Right atrium auricular region (tissue), 2 donors: ENCODE measurements around the gene OPRL1. TPM values are rescaled to one million over a fixed set of nuclear protein-coding genes. Genes with fewer than 3 reads are reported as not detected.
A peak's percentile ranks its signal among the peaks of the same experiment; 100 is the strongest.

ENCODE experiments used
- DNase-seq: peaks from one replicate; pipeline ENCODE4 v3.0.0-alpha.2; 2019; ENCODE audit warnings: low spot score
- H3K27ac ChIP-seq, 2 donors: fragments of 200-600 bp; sonication (generic); 1 replicate in 1 of 2; 2 replicates in 1 of 2; pipeline ENCODE4 v1.5.1; 2016 to 2019
- H3K27me3 ChIP-seq, 2 donors: fragments of 200-600 bp; sonication (generic); one replicate each; pipeline versions ENCODE4 v1.5.1 to v1.6.0; 2017 to 2019
- H3K36me3 ChIP-seq: fragments of 200-600 bp; sonication (generic); one replicate; pipeline ENCODE4 v1.5.1; 2016
- H3K4me1 ChIP-seq, 2 donors: fragments of 200-600 bp; sonication (generic); one replicate each; pipeline versions ENCODE4 v1.5.1 to v1.6.0; 2017 to 2019
- H3K4me3 ChIP-seq, 2 donors: fragments of 200-600 bp; sonication (generic); 1 replicate in 1 of 2; 2 replicates in 1 of 2; pipeline ENCODE4 v1.5.1; 2017 to 2019; ENCODE audit warnings: mild to moderate bottlenecking in 1 of 2, moderate library complexity in 1 of 2
- H3K9me3 ChIP-seq, 2 donors: fragments of 200-600 bp; sonication (generic); one replicate each; pipeline ENCODE4 v1.5.1; 2019
- CTCF ChIP-seq, 2 donors: fragments of 200-600 bp; sonication (generic); IDR thresholded peaks; one replicate each; pipeline ENCODE4 v1.5.1; 2019; ENCODE audit warnings: antibody characterized with exemption in 2 of 2
- total RNA-seq, 2 donors: library from RNA; depleted of rRNA; stranded (reverse); fragments of >200 nt; gene quantifications; one replicate each; pipeline ENCODE4 v1.1.0, GENCODE V29; 2016

The OPRL1 gene
- total RNA-seq, 2 donors from 2014 or later, result 0.75 to 1.4 TPM

GRCh38 chr20:64041781-64042053 is 38.2 kb upstream of the OPRL1 start:
- Histone ChIP-seq H3K4me3 (peak overlapping the region in 1 of 2 donors; percentile 50), H3K4me1 (peaks cover 0 to 51% of the 10 kb centered on the region in 2 donors), H3K27me3 (peaks cover 9 to 22% of the 10 kb centered on the region in 2 donors)

GRCh38 chr20:64042054-64042781 is 37.7 kb upstream of the OPRL1 start:
- peaks cover 0 to 51% of the 10 kb centered on the region in 2 donors for H3K4me1 ChIP-seq
- H3K27ac ChIP-seq, result peak overlapping the region; percentile 48 to 57
- peaks cover 8% of the 10 kb centered on the region for H3K36me3 ChIP-seq
- H3K4me3 ChIP-seq, result peak overlapping the region; percentile 29 to 50
- DNase-seq, result no peak
- H3K9me3 ChIP-seq, result no peaks in the 10 kb centered on the region
- H3K27me3 ChIP-seq, result peaks cover 9 to 22% of the 10 kb centered on the region in 2 donors
- TF ChIP-seq CTCF (IDR thresholded peaks at IDR 0.05), result no peak

More at GRCh38 chr20:64041781-64042053, 38.2 kb upstream of the OPRL1 start:
- H3K9me3 ChIP-seq, result no peaks in the 10 kb centered on the region
- no peak for TF ChIP-seq CTCF (IDR thresholded peaks at IDR 0.05)
- H3K36me3 ChIP-seq, result peaks cover 3% of the 10 kb centered on the region
- DNase-seq, result no peak
- H3K27ac ChIP-seq, result peak overlapping the region; percentile 5 to 57

- Histone ChIP-seq H3K27me3 (peaks cover 13 to 15% of the 10 kb centered on the region in 2 donors), H3K4me1 (peaks cover 0 to 41% of the 10 kb centered on the region in 2 donors), H3K27ac (no peak overlapping the region), H3K4me3 (no peak overlapping the region), H3K9me3 (no peaks in the 10 kb centered on the region), H3K36me3 (peaks cover 18% of the 10 kb centered on the region)
- no peak for DNase-seq
- no peak for TF ChIP-seq CTCF (IDR thresholded peaks at IDR 0.05)
Observed at GRCh38 chr20:64043768-64044167, 36.1 kb upstream of the OPRL1 start.

- Histone ChIP-seq H3K4me3 (no peak overlapping the region), H3K4me1 (peaks cover 0 to 34% of the 10 kb centered on the region in 2 donors), H3K36me3 (peaks cover 18% of the 10 kb centered on the region), H3K9me3 (no peaks in the 10 kb centered on the region), H3K27ac (peak overlapping the region; percentile 40 to 46), H3K27me3 (peaks cover 13 to 15% of the 10 kb centered on the region in 2 donors)
- no peak for TF ChIP-seq CTCF (IDR thresholded peaks at IDR 0.05)
- DNase-seq, result no peak
Observed at GRCh38 chr20:64044484-64045247, 35.2 kb upstream of the OPRL1 start.

- no peak for DNase-seq
- H3K4me3 ChIP-seq, result peak overlapping the region in 1 of 2 donors; percentile 49
- peaks cover 0 to 33% of the 10 kb centered on the region in 2 donors for H3K4me1 ChIP-seq
- no peaks in the 10 kb centered on the region for H3K9me3 ChIP-seq
- peaks cover 13 to 15% of the 10 kb centered on the region in 2 donors for H3K27me3 ChIP-seq
- no peak for TF ChIP-seq CTCF (IDR thresholded peaks at IDR 0.05)
- H3K36me3 ChIP-seq, result peaks cover 18% of the 10 kb centered on the region
- H3K27ac ChIP-seq, result peak overlapping the region; percentile 40 to 46
Observed at GRCh38 chr20:64045346-64046011, 34.4 kb upstream of the OPRL1 start.
